ENCODE data around the gene SYT14.
A peak's percentile ranks its signal among the peaks of the same experiment; 100 is the strongest.

SYT14 gene

DNA sequence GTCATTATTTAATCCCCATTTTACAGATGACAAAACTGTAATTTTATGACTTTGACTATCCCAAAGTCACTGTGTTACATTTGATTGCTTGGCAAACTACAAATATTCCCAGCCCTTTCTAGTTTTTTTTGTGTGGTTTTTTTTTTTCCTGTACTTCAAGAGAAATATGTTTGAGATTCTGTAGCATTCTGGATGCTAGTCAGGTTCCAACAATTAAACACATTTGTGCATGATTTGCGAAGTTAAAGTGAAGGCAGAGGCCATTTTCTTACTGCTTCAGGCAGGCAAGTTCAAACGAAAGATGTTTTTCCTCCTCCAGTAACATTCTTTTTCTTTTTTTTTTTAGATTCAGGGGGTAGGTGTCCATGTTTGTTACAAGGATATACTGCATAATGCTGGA, 186.7 kb downstream of the SYT14 start:
- in situ Hi-C loops (cut with MboI; ENCODE audit: low pct_unique_long_range_greater_than_20kb, low sequenced_read_pairs, unreplicated experiment), result no loop called here
- no peak for DNase-seq (ENCODE audit: low spot score)
- TF ChIP-seq, protein P1, sequence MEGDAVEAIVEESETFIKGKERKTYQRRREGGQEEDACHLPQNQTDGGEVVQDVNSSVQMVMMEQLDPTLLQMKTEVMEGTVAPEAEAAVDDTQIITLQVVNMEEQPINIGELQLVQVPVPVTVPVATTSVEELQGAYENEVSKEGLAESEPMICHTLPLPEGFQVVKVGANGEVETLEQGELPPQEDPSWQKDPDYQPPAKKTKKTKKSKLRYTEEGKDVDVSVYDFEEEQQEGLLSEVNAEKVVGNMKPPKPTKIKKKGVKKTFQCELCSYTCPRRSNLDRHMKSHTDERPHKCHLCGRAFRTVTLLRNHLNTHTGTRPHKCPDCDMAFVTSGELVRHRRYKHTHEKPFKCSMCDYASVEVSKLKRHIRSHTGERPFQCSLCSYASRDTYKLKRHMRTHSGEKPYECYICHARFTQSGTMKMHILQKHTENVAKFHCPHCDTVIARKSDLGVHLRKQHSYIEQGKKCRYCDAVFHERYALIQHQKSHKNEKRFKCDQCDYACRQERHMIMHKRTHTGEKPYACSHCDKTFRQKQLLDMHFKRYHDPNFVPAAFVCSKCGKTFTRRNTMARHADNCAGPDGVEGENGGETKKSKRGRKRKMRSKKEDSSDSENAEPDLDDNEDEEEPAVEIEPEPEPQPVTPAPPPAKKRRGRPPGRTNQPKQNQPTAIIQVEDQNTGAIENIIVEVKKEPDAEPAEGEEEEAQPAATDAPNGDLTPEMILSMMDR (IDR thresholded peaks at IDR 0.05; ENCODE audit: extremely low read depth, insufficient read depth, missing control alignments), result no peak

DNA sequence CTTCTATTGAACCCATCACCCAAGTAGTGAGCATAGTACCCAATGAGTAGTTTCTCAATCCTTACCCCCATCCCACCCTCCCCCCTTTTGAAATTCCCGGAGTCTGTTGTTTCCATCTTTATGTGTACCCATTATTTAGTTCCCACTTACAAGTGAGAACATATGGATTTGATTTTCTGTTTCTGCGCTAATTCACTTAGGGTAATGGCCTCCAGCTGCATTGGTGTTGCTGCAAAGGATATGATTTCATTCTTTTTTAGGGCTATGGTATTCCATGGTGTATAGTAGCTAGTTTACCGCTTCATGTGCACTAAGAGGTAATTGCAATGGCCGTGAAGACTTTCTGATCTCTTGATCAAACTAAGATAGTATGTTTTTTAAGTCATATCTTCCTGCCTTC, 187.1 kb downstream of the SYT14 start:
- TF ChIP-seq, protein P1 (IDR thresholded peaks at IDR 0.05; ENCODE audit: extremely low read depth, insufficient read depth, missing control alignments), result no peak
- in situ Hi-C loops (cut with MboI; ENCODE audit: low pct_unique_long_range_greater_than_20kb, low sequenced_read_pairs, unreplicated experiment), result no loop called here
- no peak for DNase-seq (ENCODE audit: low spot score)

DNA sequence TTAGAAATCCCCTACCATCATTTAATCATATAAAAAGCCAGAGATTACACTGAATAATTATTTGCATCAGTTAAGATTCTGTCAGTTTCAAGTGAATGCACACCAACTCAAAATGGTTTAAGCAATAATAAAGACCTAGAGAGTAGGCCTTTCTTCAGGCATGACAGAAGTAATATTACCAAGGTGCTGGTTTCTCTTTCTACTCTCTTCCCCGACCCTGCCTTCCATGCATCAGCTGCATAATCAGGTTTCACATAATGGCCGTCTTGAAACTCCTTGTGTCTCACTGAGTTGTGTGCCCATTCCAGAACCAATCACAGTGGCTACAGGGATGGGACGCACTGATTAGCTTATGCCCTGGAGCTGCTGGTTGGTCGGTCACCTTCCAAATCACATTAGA, 191.1 kb downstream of the SYT14 start:
- DNase-seq (ENCODE audit: low spot score), result no peak
- TF ChIP-seq, protein P1 (IDR thresholded peaks at IDR 0.05; ENCODE audit: extremely low read depth, insufficient read depth, missing control alignments), result no peak
- in situ Hi-C loops (cut with MboI; ENCODE audit: low pct_unique_long_range_greater_than_20kb, low sequenced_read_pairs, unreplicated experiment), result no loop called here

DNA sequence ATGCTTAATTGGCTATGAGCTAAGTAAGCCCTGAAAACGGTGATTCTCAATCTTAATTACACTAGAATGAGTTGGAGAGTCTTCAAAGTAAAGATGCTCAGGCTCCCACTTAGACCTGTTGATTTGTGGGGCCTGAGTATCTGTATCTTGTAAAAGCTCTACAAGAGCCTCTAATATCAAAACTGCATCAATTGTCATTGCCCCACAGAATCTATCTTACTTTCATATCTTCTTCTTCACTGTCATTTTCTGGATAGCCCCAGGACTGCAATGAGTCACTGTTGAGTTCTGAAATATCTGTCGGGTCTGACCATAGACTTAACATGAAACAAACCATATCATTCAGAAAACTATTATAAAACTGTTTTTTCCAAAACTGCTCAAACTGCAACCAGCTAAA, 191.7 kb downstream of the SYT14 start:
- in situ Hi-C loops (cut with MboI; ENCODE audit: low pct_unique_long_range_greater_than_20kb, low sequenced_read_pairs, unreplicated experiment), result no loop called here
- TF ChIP-seq, protein P1 (IDR thresholded peaks at IDR 0.05; ENCODE audit: extremely low read depth, insufficient read depth, missing control alignments), result no peak
- DNase-seq (ENCODE audit: low spot score), result peak; percentile 18

DNA sequence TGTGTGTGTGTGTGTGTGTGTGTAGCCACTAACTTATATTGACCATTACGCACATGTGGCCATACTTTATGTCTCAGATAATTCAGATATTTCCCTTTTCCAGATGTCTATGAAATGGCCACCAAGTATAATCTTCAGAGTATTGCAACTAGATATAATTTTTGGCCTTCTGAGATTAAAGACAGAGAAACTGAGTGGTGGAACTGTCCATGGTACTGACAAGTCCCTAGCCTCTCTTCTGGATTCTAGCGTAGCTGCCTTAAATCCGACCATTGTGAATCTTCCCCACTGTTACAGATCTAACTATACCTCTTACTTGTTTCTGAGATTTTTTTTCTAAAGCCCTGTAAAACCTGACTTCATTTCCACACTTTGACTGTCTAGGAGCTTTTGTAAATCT, 194.6 kb downstream of the SYT14 start:
- TF ChIP-seq, protein P1 (IDR thresholded peaks at IDR 0.05; ENCODE audit: extremely low read depth, insufficient read depth, missing control alignments), result no peak
- in situ Hi-C loops (cut with MboI; ENCODE audit: low pct_unique_long_range_greater_than_20kb, low sequenced_read_pairs, unreplicated experiment), result no loop called here
- DNase-seq (ENCODE audit: low spot score), result no peak

DNA sequence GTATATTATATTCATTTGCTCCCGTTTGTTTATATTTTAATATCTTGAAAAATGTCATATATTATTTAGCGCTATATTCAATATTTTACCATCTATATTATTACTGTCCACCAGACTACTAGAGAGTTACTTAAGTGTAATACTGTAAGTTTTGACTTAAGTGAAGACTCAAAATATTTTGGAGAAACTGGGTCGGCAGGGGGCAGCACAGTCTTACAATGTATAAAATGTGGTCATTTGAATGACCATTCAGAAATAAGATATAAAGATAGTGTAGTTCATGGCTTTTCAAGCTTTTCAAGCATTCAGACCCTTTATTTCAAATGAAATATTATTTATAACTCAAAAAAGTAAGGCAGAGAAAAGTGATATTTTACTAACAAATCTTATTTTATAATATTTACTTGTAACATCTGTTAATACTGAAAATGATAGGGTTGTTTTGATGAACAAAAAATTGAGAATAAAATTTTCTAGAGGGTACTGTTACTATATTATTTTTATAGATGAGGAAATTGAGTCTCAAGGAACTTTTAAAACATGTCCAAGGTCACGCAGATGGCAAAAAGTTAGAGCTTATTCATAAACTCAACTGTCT, 205.5 kb downstream of the SYT14 start:
- TF ChIP-seq, protein P1 (IDR thresholded peaks at IDR 0.05; ENCODE audit: extremely low read depth, insufficient read depth, missing control alignments), result peak; percentile 68
- peak; percentile 40 for DNase-seq (ENCODE audit: low spot score)
- in situ Hi-C loops (cut with MboI; ENCODE audit: low pct_unique_long_range_greater_than_20kb, low sequenced_read_pairs, unreplicated experiment), result no loop called here
